Right renal cortex interstitium (tissue), 3 donors: ENCODE results near the gene NXPH2. TPM values are rescaled to one million over a fixed set of nuclear protein-coding genes. Genes with fewer than 3 reads are reported as not detected.
"Not testable (repeated sequence)": the region's sequence is repeated elsewhere in the genome, so short reads cannot be mapped to it uniquely, and the experiment has no call there.

Experiments used
- DNase-seq, 3 donors: peaks; one replicate each; pipeline ENCODE4 v3.0.0-alpha.2; 2013; ENCODE audit warnings: low read depth in 3 of 3, low spot score in 2 of 3
- polyA plus RNA-seq, 3 donors: library from polyadenylated mRNA; unstranded; fragments of 120-200 nt; gene quantifications; one replicate each; pipeline ENCODE4 v1.2.1, GENCODE V29; 2013; ENCODE audit not compliant: insufficient read length in 3 of 3

Gene NXPH2
- polyA plus RNA-seq, 3 donors: 4.4 to 6.8 (median 4.5) TPM

- DNase-seq: no peak
Observed at GRCh38 chr2:138760676-138761075, 19.5 kb downstream of the NXPH2 start.

- DNase-seq: no peak
Observed at GRCh38 chr2:138757384-138757783, 22.8 kb downstream of the NXPH2 start.

- no peak for DNase-seq
Observed at GRCh38 chr2:138752197-138752956, 27.8 kb downstream of the NXPH2 start.

- DNase-seq: no peak
Observed at GRCh38 chr2:138744713-138745112, 35.5 kb downstream of the NXPH2 start.

GRCh38 chr2:138742441-138743057, 37.6 kb downstream of the NXPH2 start:
- no peak for DNase-seq

GRCh38 chr2:138741851-138742250, 38.3 kb downstream of the NXPH2 start:
- DNase-seq: no peak

- DNase-seq: not testable (repeated sequence)
Observed at GRCh38 chr2:138737009-138737554, 43.1 kb downstream of the NXPH2 start.

- DNase-seq: no peak
Observed at GRCh38 chr2:138732651-138733050, 47.5 kb downstream of the NXPH2 start.

GRCh38 chr2:138730497-138731030, 49.6 kb downstream of the NXPH2 start:
- no peak for DNase-seq

GRCh38 chr2:138727956-138728355, 52.2 kb downstream of the NXPH2 start:
- DNase-seq: no peak

- no peak for DNase-seq
Observed at GRCh38 chr2:138726681-138727080, 53.5 kb downstream of the NXPH2 start.

- no peak for DNase-seq
Observed at GRCh38 chr2:138724729-138725459, 55.3 kb downstream of the NXPH2 start.

GRCh38 chr2:138724327-138724726, 55.9 kb downstream of the NXPH2 start:
- no peak for DNase-seq

GRCh38 chr2:138723196-138723987, 56.8 kb downstream of the NXPH2 start:
- DNase-seq: no peak

GRCh38 chr2:138722316-138722715, 57.9 kb downstream of the NXPH2 start:
- DNase-seq: no peak

GRCh38 chr2:138720035-138720838, 60.0 kb downstream of the NXPH2 start:
- no peak for DNase-seq

GRCh38 chr2:138718405-138718804, 61.8 kb downstream of the NXPH2 start:
- DNase-seq: no peak

- no peak for DNase-seq
Observed at GRCh38 chr2:138716183-138716582, 64.0 kb downstream of the NXPH2 start.

- no peak for DNase-seq
Observed at GRCh38 chr2:138713504-138713903, 66.7 kb downstream of the NXPH2 start.
